HepG2 (cell line): ENCODE measurements around the gene MYEOV.

ENCODE experiments used
- ZNF274 ChIP-seq: sonication (generic); formaldehyde crosslinking; IDR thresholded peaks from 2 replicates; pipeline ENCODE4 v1.5.1; 2020; ENCODE audit warnings: mild to moderate bottlenecking, missing genetic modification reagents
- TF ChIP-seq, protein P1 (sequence below): sonication (generic); formaldehyde crosslinking; IDR thresholded peaks from 2 replicates; pipeline ENCODE4 v1.5.0; 2020; ENCODE audit warnings: mild to moderate bottlenecking, missing genetic modification reagents, moderate library complexity

DNA sequence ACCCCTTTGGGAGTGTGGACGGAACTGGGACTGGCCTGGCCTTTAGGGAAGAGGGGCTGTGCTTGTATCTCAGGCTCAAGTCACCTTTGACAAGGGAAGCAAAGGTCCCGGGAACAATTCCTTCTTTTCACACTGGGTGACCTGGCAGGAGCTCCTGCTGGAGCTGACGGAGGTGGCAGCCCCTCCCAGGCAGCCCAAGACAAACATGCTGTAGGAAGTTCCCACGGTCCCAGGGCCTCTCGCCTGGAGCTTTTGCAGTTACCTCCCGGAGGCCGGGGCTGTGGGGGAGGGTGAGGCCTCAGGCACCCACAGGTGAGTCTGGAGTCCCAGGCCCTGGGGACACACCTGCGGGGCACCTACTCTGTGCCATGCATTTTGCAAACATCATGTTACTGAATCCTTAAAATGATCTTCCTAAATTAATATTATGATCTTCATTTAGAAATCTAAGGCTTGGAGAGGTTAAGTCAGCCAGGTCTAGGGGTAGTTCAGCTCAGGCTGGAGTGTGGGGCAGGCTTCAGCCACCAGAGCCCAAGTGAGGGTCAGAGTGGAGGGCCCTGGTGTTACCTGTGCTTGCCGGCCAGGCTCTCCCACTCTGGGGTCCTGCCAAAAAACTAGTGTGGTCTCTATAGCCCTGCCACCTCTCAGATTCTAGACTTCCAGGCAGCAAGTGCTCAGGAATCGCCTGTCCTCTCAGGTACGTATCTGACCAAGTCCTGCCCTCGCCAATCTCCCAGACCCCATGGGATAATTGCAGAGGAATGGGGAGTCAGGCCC is 15.7 kb upstream of the MYEOV start:
- no peak for TF ChIP-seq ZNF274
- TF ChIP-seq, protein P1, sequence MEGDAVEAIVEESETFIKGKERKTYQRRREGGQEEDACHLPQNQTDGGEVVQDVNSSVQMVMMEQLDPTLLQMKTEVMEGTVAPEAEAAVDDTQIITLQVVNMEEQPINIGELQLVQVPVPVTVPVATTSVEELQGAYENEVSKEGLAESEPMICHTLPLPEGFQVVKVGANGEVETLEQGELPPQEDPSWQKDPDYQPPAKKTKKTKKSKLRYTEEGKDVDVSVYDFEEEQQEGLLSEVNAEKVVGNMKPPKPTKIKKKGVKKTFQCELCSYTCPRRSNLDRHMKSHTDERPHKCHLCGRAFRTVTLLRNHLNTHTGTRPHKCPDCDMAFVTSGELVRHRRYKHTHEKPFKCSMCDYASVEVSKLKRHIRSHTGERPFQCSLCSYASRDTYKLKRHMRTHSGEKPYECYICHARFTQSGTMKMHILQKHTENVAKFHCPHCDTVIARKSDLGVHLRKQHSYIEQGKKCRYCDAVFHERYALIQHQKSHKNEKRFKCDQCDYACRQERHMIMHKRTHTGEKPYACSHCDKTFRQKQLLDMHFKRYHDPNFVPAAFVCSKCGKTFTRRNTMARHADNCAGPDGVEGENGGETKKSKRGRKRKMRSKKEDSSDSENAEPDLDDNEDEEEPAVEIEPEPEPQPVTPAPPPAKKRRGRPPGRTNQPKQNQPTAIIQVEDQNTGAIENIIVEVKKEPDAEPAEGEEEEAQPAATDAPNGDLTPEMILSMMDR: no peak
